Stomach (tissue), 9 donors: ENCODE data around the gene TP63. TPM values are rescaled to one million over a fixed set of nuclear protein-coding genes. Genes with fewer than 3 reads are reported as not detected.

Experiments used
- DNase-seq, 2 donors: peaks; one replicate each; pipeline versions ENCODE4 v3.0.0 to v3.0.0-alpha.2; 2013 to 2019
- H3K27ac ChIP-seq, 5 donors: fragments of 200-600 bp in 4 of 5; sonication (generic) in 4 of 5; one replicate each; pipeline ENCODE4 v1.5.1; 2013 to 2019; ENCODE audit warnings: mild to moderate bottlenecking in 1 of 5, moderate library complexity in 1 of 5
- H3K27me3 ChIP-seq, 3 donors: fragments of 200-600 bp; sonication (generic); one replicate each; pipeline ENCODE4 v1.5.1; 2017 to 2019; ENCODE audit warnings: mixed run types in 1 of 3
- H3K36me3 ChIP-seq, 4 donors: fragments of 200-600 bp; sonication (generic); 1 replicate in 3 of 4; 2 replicates in 1 of 4; pipeline ENCODE4 v1.5.1; 2016 to 2019
- H3K4me1 ChIP-seq, 4 donors: fragments of 200-600 bp; sonication (generic); one replicate each; pipeline ENCODE4 v1.5.1; 2016 to 2019
- H3K4me3 ChIP-seq, 4 donors: fragments of 200-600 bp; sonication (generic) in 3 of 4; one replicate each; pipeline ENCODE4 v1.5.1; 2016 to 2019; ENCODE audit warnings: mild to moderate bottlenecking in 1 of 4
- H3K9me3 ChIP-seq, 4 donors: fragments of 200-600 bp; sonication (generic); one replicate each; pipeline ENCODE4 v1.5.1; 2016 to 2019
- EP300 ChIP-seq: sonication (generic); formaldehyde crosslinking; IDR thresholded peaks from one replicate; pipeline ENCODE4 v1.6.1; 2017; ENCODE audit warnings: antibody characterized with exemption
- POLR2A ChIP-seq, 4 donors: fragments of 450-650 bp; IDR thresholded peaks; one replicate each; pipeline ENCODE4 v1.6.1; 2016; ENCODE audit warnings: antibody characterized with exemption in 4 of 4, control low read depth in 2 of 4, mild to moderate bottlenecking in 1 of 4, moderate library complexity in 1 of 4
- POLR2AphosphoS5 ChIP-seq, 3 donors: sonication (generic); formaldehyde crosslinking; IDR thresholded peaks; one replicate each; pipeline ENCODE4 v1.6.1; 2016; ENCODE audit warnings: antibody characterized with exemption in 3 of 3
- WGBS, 5 donors: extraction: QIAGEN DNeasy Blood & Tissue Kit in 3 of 5; methylation state at CpG; one replicate each; pipeline versions ENCODE4 v1.1.5 to v1.1.7; 2013 to 2018; 5-methylcytosine and 5-hydroxymethylcytosine counted together
- intact Hi-C: fragments of 100-400 bp; cut with DNase I; formaldehyde crosslinking; loops from one replicate; pipeline ENCODE4 v1.15.1; 2023; ENCODE audit warnings: low total_unique reads
- polyA plus RNA-seq, 3 donors: library from polyadenylated mRNA; stranded (reverse); fragments of 200-250 nt; gene quantifications; one replicate each; pipeline ENCODE4 v1.2.3, GENCODE V29; 2013
- total RNA-seq, 5 donors: library from RNA; depleted of rRNA; stranded (reverse); fragments of >200 nt; gene quantifications; one replicate each; pipeline versions ENCODE4 v1.1.0 to v1.2.3, GENCODE V29; 2014 to 2016
- TF ChIP-seq, protein P1 (sequence below), 7 experiments: fragments of 450-650 bp in 4 of 7; fragments of 200-600 bp in 3 of 7; sonication (generic) in 3 of 7; IDR thresholded peaks; one replicate each; pipeline ENCODE4 v1.5.1; 2016 to 2019; ENCODE audit warnings: antibody characterized with exemption in 7 of 7, control low read depth in 2 of 7, mild to moderate bottlenecking in 1 of 7
- donor health status: healthy with polysubstance abuse.
- donor health status: Bipolar disorder and iron deficiency.
- donor health status: healthy.

The TP63 gene
- total and polyA plus RNA-seq, 8 donors, result 0.15 to 25.6 (median 0.55) TPM; not detected in 5

GRCh38 chr3:189911001-189911400, 279.8 kb downstream of the TP63 start:
- 35 to 56% (median 49%) methylated on average over 1 of the region's 1 CpG for WGBS, 5 donors
- no peak overlapping the region for H3K27ac ChIP-seq
- no peak for TF ChIP-seq POLR2AphosphoS5 (IDR thresholded peaks at IDR 0.05)
- no peak for TF ChIP-seq POLR2A (IDR thresholded peaks at IDR 0.05)
- TF ChIP-seq, protein P1, sequence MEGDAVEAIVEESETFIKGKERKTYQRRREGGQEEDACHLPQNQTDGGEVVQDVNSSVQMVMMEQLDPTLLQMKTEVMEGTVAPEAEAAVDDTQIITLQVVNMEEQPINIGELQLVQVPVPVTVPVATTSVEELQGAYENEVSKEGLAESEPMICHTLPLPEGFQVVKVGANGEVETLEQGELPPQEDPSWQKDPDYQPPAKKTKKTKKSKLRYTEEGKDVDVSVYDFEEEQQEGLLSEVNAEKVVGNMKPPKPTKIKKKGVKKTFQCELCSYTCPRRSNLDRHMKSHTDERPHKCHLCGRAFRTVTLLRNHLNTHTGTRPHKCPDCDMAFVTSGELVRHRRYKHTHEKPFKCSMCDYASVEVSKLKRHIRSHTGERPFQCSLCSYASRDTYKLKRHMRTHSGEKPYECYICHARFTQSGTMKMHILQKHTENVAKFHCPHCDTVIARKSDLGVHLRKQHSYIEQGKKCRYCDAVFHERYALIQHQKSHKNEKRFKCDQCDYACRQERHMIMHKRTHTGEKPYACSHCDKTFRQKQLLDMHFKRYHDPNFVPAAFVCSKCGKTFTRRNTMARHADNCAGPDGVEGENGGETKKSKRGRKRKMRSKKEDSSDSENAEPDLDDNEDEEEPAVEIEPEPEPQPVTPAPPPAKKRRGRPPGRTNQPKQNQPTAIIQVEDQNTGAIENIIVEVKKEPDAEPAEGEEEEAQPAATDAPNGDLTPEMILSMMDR (IDR thresholded peaks at IDR 0.05), result no peak
- no peak for TF ChIP-seq EP300
- no peaks in the 10 kb centered on the region for H3K4me1 ChIP-seq
- H3K9me3 ChIP-seq, result no peaks in the 10 kb centered on the region
- no peaks in the 10 kb centered on the region for H3K27me3 ChIP-seq
- DNase-seq, result no peak
- H3K36me3 ChIP-seq, result no peaks in the 10 kb centered on the region
- intact Hi-C loops, result no loop called here
- H3K4me3 ChIP-seq, result no peak overlapping the region

- Histone ChIP-seq H3K27me3 (no peaks in the 10 kb centered on the region), H3K27ac (no peak overlapping the region), H3K9me3 (no peaks in the 10 kb centered on the region), H3K4me3 (no peak overlapping the region), H3K36me3 (no peaks in the 10 kb centered on the region), H3K4me1 (no peaks in the 10 kb centered on the region)
- WGBS, 5 donors, result 71 to 88% (median 78%) methylated on average over 3 of the region's 3 CpGs
- DNase-seq, result no peak
- intact Hi-C loops, result no loop called here
- no peak for TF ChIP-seq POLR2A (IDR thresholded peaks at IDR 0.05)
- no peak for TF ChIP-seq EP300
- TF ChIP-seq POLR2AphosphoS5 (IDR thresholded peaks at IDR 0.05), result no peak
Measured at GRCh38 chr3:189914799-189915198, 283.6 kb downstream of the TP63 start.

DNA sequence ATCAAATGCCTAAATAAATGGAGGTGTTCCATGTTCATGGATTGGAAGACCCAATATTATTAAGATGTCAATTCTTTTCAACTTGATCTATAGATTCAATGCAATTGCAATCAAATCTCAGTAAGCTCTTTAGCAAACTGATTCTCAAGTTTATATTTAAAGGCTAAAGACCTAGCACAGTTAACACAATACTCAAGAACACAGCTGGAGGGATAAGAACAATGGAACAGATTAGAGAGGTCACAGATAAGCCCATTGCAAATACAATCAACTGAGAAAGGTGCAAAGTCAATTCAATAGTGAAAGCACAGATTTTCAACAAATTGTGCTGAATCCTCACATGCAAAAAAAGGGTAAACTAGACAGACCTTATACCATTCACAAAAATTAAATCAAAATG, 290.6 kb downstream of the TP63 start:
- intact Hi-C loops, result no loop called here
- TF ChIP-seq EP300, result no peak
- TF ChIP-seq, protein P1 (IDR thresholded peaks at IDR 0.05), result no peak
- no peak for TF ChIP-seq POLR2AphosphoS5 (IDR thresholded peaks at IDR 0.05)
- no peak for TF ChIP-seq POLR2A (IDR thresholded peaks at IDR 0.05)
- Histone ChIP-seq H3K4me3 (no peak overlapping the region), H3K27ac (no peak overlapping the region), H3K36me3 (no peaks in the 10 kb centered on the region), H3K9me3 (peaks cover 0 to 7% (median 0%) of the 10 kb centered on the region in 4 donors), H3K4me1 (peaks cover 0 to 4% (median 0%) of the 10 kb centered on the region in 4 donors), H3K27me3 (no peaks in the 10 kb centered on the region)
- DNase-seq, result no peak

DNA sequence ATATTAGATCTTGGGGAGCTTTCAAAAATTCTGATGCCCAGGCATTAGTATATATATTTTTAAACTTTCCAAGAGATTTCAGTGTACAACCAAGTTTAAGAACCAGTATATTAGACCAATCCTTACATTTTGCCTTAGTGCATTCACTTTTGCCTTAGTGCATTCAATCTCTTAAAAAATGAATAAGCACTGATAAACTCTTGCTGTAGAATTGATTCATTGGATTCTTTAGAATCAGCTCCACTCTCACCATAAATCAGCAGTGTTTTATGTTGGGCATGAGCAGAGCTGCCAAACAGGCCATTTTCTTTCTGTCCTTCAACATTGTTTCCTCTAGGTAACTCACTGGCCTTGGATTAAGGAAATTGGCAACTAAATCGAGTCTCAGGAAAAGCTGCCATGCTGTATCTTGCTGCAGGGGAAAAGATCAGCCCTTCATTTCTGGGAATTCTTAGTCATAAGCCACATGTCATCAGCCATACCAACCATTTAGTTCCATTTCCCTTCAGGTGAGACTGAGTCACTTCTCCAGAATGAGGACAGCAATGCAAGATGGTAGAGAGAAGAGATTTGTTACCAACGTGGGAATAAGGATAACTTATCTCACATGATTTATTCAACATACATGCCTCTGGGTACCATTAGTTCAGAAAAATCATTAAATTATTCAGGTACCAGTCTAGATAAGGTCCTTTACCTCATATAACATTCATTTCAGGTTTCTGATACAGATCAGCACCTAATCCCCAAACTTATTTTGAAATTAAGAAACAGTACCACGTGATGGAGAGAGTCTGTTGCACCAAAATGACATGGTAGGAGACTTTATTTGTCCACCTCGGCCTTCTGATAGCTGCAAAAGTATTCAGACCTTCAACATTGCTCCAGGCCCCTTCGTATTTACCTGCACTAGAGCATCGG, 297.0 kb downstream of the TP63 start:
- WGBS, 5 donors, result 67 to 70% (median 70%) methylated on average over 6 of the region's 6 CpGs
- no peak for DNase-seq
- TF ChIP-seq, protein P1 (IDR thresholded peaks at IDR 0.05), result no peak
- TF ChIP-seq POLR2AphosphoS5 (IDR thresholded peaks at IDR 0.05), result peak in 2 of 3 donors; percentile 35 to 56
- H3K4me1 ChIP-seq, result peaks cover 0 to 4% (median 0%) of the 10 kb centered on the region in 4 donors
- H3K9me3 ChIP-seq, result no peaks in the 10 kb centered on the region
- H3K27ac ChIP-seq, result peak overlapping the region in 1 of 5 donors; percentile 45
- intact Hi-C loops, result no loop called here
- no peak overlapping the region for H3K4me3 ChIP-seq
- H3K36me3 ChIP-seq, result no peaks in the 10 kb centered on the region
- H3K27me3 ChIP-seq, result no peaks in the 10 kb centered on the region
